D721Med (cell line): Measurements from ENCODE around the gene MYOM1.

ENCODE experiments used
- DNase-seq: peaks from one replicate; pipeline ENCODE4 v3.0.0; 2011; ENCODE audit warnings: low spot score; ENCODE audit not compliant: insufficient read length
- FAIRE-seq: peaks from 2 replicates; lab custom pipeline; 2011; peaks lifted over from hg19 to GRCh38; lab: Jason Lieb, UNC
- CTCF ChIP-seq: IDR thresholded peaks from 2 replicates; pipeline ENCODE4 v1.5.1; 2012; ENCODE audit warnings: mild to moderate bottlenecking, control low read depth; ENCODE audit not compliant: insufficient read depth; ENCODE audit errors: missing control alignments

The MYOM1 gene

DNA sequence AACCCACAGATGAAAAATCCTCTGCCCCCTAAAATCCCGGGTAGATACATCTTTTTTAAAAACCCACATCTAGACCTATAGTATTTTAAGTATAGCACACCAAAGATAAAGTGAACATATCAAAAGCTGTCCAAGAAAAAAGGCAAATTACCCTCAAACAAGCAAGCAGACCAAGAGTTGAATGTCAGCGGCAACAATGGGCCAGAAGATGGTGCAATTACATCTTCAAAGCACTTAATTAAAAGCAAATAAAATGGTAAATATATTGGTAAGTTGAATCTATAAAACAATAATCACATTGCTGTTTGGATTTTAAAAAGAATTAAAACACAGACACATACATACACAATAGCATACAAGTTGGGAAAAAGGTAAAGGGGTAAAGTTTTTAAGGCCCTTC, 98.5 kb downstream of the MYOM1 start:
- no peak for FAIRE-seq
- no peak for TF ChIP-seq CTCF
- DNase-seq = no peak

DNA sequence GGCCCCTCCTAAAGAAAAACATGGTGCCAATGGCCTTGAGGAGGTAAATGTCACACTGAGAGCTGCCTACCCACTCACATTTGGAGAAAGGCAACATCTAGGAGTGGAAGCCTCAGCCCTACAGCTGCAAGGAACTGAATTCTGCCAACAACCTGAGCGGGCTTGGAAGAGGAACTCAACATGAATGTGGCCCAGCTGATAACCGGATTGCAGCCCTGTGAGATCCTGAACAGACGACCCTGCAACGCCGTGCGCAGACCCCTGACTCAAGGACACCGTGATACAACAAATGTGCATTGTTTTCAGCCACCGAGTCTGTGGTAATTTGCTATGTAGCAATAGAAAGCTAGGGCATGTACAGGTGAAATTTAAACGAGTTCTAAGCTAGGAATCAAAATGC, 99.4 kb downstream of the MYOM1 start:
- DNase-seq (no peak), FAIRE-seq (no peak)
- TF ChIP-seq CTCF = no peak

DNA sequence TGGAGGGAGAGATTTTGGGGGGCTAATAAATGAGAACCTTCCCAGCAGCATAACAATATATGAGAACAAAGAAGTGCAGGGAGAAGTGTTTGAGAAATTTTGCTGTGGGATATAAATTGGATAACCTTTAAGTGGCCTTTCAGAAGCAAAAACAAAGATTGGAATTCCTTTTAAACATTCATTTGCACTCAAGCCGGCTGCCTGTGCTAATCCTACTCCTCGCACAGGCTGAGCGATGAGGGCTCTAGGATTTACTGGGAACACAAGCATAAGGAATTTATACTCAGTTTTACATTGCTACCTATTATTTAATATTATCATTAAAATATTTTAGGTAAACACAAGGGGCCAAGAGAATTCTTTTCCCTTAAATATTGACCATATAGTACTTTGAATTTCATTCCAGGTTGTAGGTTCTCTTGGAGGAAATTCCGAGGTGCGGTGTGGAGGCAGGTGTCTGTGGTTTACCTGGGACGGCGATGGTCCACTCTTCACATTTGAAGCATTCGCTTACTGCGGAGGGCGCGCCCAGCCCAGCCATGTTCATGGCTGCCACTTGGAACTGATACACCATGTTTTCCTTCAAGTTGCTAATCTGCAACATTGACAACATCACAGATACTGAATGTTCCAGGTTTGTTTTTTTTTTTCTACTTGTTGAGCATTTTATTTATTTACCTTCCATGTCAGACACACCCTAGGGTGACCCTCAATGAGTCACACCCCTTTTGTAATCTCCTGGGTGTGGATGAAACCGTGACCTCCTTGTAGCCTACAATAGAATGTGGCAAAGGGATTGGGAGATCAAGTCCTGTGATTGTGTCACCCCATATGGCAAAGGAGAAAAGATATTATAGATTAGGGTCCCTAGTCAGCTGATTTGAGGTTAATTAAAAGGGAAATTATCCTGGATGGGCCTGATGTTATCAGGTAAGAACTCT, 100.1 kb downstream of the MYOM1 start:
- DNase-seq (no peak), FAIRE-seq (no peak)

GRCh38 chr18:3118195-3119010, 101.4 kb downstream of the MYOM1 start:
- FAIRE-seq (no peak), DNase-seq (no peak)
- no peak for TF ChIP-seq CTCF

More for the DNA sequence above, 100.1 kb downstream of the MYOM1 start:
- no peak for TF ChIP-seq CTCF

GRCh38 chr18:3117493-3118192, 102.1 kb downstream of the MYOM1 start:
- DNase-seq (no peak), FAIRE-seq (no peak)

More at GRCh38 chr18:3117493-3118192, 102.1 kb downstream of the MYOM1 start:
- no peak for TF ChIP-seq CTCF
